Measurements from ENCODE around the gene PPP1R1C. TPM values are rescaled to one million over a fixed set of nuclear protein-coding genes. Genes with fewer than 3 reads are reported as not detected.
A peak's percentile ranks its signal among the peaks of the same experiment; 100 is the strongest.

The PPP1R1C gene
- total RNA-seq, 2 donors from 2014 or later: 2.8 to 6.1 TPM

DNA sequence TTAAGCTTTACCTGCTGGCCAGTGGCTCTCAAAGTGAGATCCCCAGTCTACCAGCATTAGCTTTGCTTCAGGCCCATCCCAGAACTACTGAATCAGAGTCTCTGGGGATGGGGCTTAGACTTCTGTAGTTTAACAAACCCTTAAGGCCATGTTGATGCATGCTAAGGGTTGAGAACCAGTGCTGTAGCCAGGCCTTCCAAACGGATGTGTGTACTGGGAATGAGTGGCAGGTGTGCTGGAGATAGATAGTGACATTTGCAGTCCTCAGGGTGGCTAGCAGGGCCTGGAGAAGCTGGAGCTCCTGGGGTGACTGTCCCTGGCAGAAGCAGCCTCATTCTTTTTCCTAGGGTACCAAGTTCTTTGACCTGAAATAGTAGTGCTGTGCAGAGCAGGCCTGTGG lies 148.5 kb downstream of the PPP1R1C start:
- Histone ChIP-seq H3K4me3 (ENCODE audit: low read length) (no peak overlapping the region), H3K9me3 (ENCODE audit: control insufficient read depth, low read length) (no peaks in the 10 kb centered on the region), H3K27ac (ENCODE audit: low read depth, low read length) (no peak overlapping the region), H3K4me1 (ENCODE audit: control insufficient read depth, insufficient read depth, low read length) (no peaks in the 10 kb centered on the region), H3K27me3 (ENCODE audit: control insufficient read depth, insufficient read depth, low read length, poor library complexity, severe bottlenecking) (no peaks in the 10 kb centered on the region), H3K9ac (ENCODE audit: extremely low read depth, low read length, poor library complexity, severe bottlenecking) (no peak overlapping the region), H3K36me3 (ENCODE audit: control insufficient read depth, insufficient read depth, low read length) (no peaks in the 10 kb centered on the region)
- 78 to 86% methylated on average over 1 of the region's 1 CpG for WGBS, 2 experiments (ENCODE audit: insufficient coverage in 1 of 2, insufficient read length in 1 of 2)
- DNase-seq: no peak
- H3K27ac Mint-ChIP-seq: no peak overlapping the region
- no peaks in the 10 kb centered on the region for H3K9me3 Mint-ChIP-seq
- H3K36me3 Mint-ChIP-seq (ENCODE audit: low read depth): no peaks in the 10 kb centered on the region
- H3K4me1 Mint-ChIP-seq: no peaks in the 10 kb centered on the region
- no peaks in the 10 kb centered on the region for H3K27me3 Mint-ChIP-seq (ENCODE audit: insufficient read depth)
- no peak for TF ChIP-seq CTCF (conservative IDR thresholded peaks at IDR 0.05)
- no peak overlapping the region for H3K4me3 Mint-ChIP-seq

DNA sequence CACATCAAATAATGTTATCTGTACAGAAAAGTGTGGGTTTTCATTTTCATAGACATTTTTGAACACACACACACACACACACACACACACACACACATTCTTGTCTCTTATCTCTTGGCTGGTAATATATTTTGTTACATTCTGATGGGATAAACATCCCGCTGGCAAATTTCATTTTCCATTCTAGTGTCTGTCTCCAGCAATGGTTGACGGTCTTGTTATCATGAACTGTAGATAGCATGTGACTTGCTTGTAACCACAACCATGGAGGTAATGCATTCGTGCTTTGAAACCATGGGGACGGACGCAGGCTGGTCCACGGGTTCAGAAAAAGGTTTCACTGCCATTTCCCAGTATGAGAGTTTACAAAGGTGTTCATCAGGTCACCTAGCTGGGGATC lies 156.4 kb downstream of the PPP1R1C start:
- Histone ChIP-seq H3K27ac (ENCODE audit: low read depth, low read length) (no peak overlapping the region), H3K9ac (ENCODE audit: extremely low read depth, low read length, poor library complexity, severe bottlenecking) (no peak overlapping the region), H3K27me3 (ENCODE audit: control insufficient read depth, insufficient read depth, low read length, poor library complexity, severe bottlenecking) (no peaks in the 10 kb centered on the region), H3K4me1 (ENCODE audit: control insufficient read depth, insufficient read depth, low read length) (peaks cover 9% of the 10 kb centered on the region), H3K9me3 (ENCODE audit: control insufficient read depth, low read length) (no peaks in the 10 kb centered on the region), H3K4me3 (ENCODE audit: low read length) (no peak overlapping the region), H3K36me3 (ENCODE audit: control insufficient read depth, insufficient read depth, low read length) (no peaks in the 10 kb centered on the region)
- Mint-ChIP-seq H3K27ac (no peak overlapping the region), H3K4me3 (no peak overlapping the region), H3K36me3 (ENCODE audit: low read depth) (no peaks in the 10 kb centered on the region), H3K4me1 (peaks cover 22% of the 10 kb centered on the region), H3K9me3 (peaks cover 4% of the 10 kb centered on the region), H3K27me3 (ENCODE audit: insufficient read depth) (no peaks in the 10 kb centered on the region)
- DNase-seq: no peak
- no peak for TF ChIP-seq CTCF (conservative IDR thresholded peaks at IDR 0.05)
- WGBS, 2 experiments (ENCODE audit: insufficient coverage in 1 of 2, insufficient read length in 1 of 2): 94 to 95% methylated on average over 6 of the region's 6 CpGs

- H3K4me1 ChIP-seq (ENCODE audit: control insufficient read depth, insufficient read depth, low read length): peaks cover 9% of the 10 kb centered on the region
- H3K4me3 ChIP-seq (ENCODE audit: low read length): no peak overlapping the region
- Mint-ChIP-seq H3K27ac (peak overlapping the region; percentile 84), H3K27me3 (ENCODE audit: insufficient read depth) (no peaks in the 10 kb centered on the region), H3K4me3 (no peak overlapping the region), H3K36me3 (ENCODE audit: low read depth) (no peaks in the 10 kb centered on the region), H3K4me1 (peaks cover 25% of the 10 kb centered on the region), H3K9me3 (peaks cover 4% of the 10 kb centered on the region)
- no peak for DNase-seq
- no peak for TF ChIP-seq CTCF (conservative IDR thresholded peaks at IDR 0.05)
- H3K27ac ChIP-seq (ENCODE audit: low read depth, low read length): peak overlapping the region; percentile 34
- no peaks in the 10 kb centered on the region for H3K27me3 ChIP-seq (ENCODE audit: control insufficient read depth, insufficient read depth, low read length, poor library complexity, severe bottlenecking)
- H3K36me3 ChIP-seq (ENCODE audit: control insufficient read depth, insufficient read depth, low read length): no peaks in the 10 kb centered on the region
- no peak overlapping the region for H3K9ac ChIP-seq (ENCODE audit: extremely low read depth, low read length, poor library complexity, severe bottlenecking)
- 84 to 98% methylated on average over 4 to 7 of the region's 7 CpGs for WGBS, 2 experiments (ENCODE audit: insufficient coverage in 1 of 2, insufficient read length in 1 of 2)
- no peaks in the 10 kb centered on the region for H3K9me3 ChIP-seq (ENCODE audit: control insufficient read depth, low read length)
Observed at GRCh38 chr2:182144041-182144775, 158.6 kb downstream of the PPP1R1C start.
